Sigmoid colon (tissue), 7 donors: Measurements from ENCODE around the gene GALNS. TPM values are rescaled to one million over a fixed set of nuclear protein-coding genes. Genes with fewer than 3 reads are reported as not detected.

Experiments used
- DNase-seq: peaks from one replicate; pipeline ENCODE4 v3.0.0-alpha.2; 2019
- H3K27ac ChIP-seq, 4 donors: fragments of 200-600 bp; sonication (generic); one replicate each; pipeline ENCODE4 v1.5.1; 2016 to 2019; ENCODE audit warnings: mild to moderate bottlenecking in 1 of 4
- H3K27me3 ChIP-seq, 3 donors: fragments of 200-600 bp; sonication (generic); one replicate each; pipeline ENCODE4 v1.5.1; 2019; ENCODE audit warnings: mild to moderate bottlenecking in 1 of 3
- H3K36me3 ChIP-seq, 4 donors: fragments of 200-600 bp; sonication (generic); one replicate each; pipeline ENCODE4 v1.5.1; 2016 to 2019
- H3K4me1 ChIP-seq, 4 donors: fragments of 200-600 bp; sonication (generic); one replicate each; pipeline ENCODE4 v1.5.1; 2017 to 2019
- H3K4me3 ChIP-seq, 4 donors: fragments of 200-600 bp; sonication (generic); one replicate each; pipeline ENCODE4 v1.5.1; 2017 to 2019; ENCODE audit warnings: mild to moderate bottlenecking in 2 of 4, moderate library complexity in 1 of 4
- H3K9me3 ChIP-seq, 4 donors: fragments of 200-600 bp in 3 of 4; sonication (generic) in 3 of 4; one replicate each; pipeline versions ENCODE4 v1.5.1 to v1.6.1; 2013 to 2019
- CTCF ChIP-seq, 4 experiments: fragments of 450-650 bp in 3 of 4; fragments of 200-600 bp in 1 of 4; IDR thresholded peaks; one replicate each; pipeline ENCODE4 v1.5.1; 2016 to 2019; ENCODE audit warnings: antibody characterized with exemption in 4 of 4, mild to moderate bottlenecking in 3 of 4, moderate library complexity in 2 of 4
- EP300 ChIP-seq, 4 donors: sonication (generic); formaldehyde crosslinking; IDR thresholded peaks; one replicate each; pipeline ENCODE4 v1.6.1; 2017; ENCODE audit warnings: antibody characterized with exemption in 4 of 4
- POLR2A ChIP-seq, 2 donors: fragments of 450-650 bp; IDR thresholded peaks; one replicate each; pipeline ENCODE4 v1.6.1; 2016; ENCODE audit warnings: antibody characterized with exemption in 2 of 2, mild to moderate bottlenecking in 2 of 2, moderate library complexity in 2 of 2
- POLR2AphosphoS5 ChIP-seq, 4 donors: sonication (generic); formaldehyde crosslinking; IDR thresholded peaks; one replicate each; pipeline ENCODE4 v1.6.1; 2017; ENCODE audit warnings: antibody characterized with exemption in 4 of 4
- WGBS, 2 donors: extraction: QIAGEN DNeasy Blood & Tissue Kit; methylation state at CpG; one replicate each; pipeline ENCODE4 v1.1.7; 2013; 5-methylcytosine and 5-hydroxymethylcytosine counted together
- intact Hi-C: fragments of 100-400 bp; cut with DNase I; formaldehyde crosslinking; loops from one replicate; pipeline ENCODE4 v1.15.1; 2023
- polyA plus RNA-seq, 3 donors: library from polyadenylated mRNA; stranded (reverse); fragments of 200-250 nt; gene quantifications; one replicate each; pipeline ENCODE4 v1.2.3, GENCODE V29; 2013
- total RNA-seq, 4 donors: library from RNA; depleted of rRNA; stranded (reverse); fragments of >200 nt; gene quantifications; one replicate each; pipeline ENCODE4 v1.1.0, GENCODE V29; 2016
- donor health status: healthy with polysubstance abuse.
- donor health status: Bipolar disorder and iron deficiency.
- donor health status: healthy.

Gene GALNS
- total and polyA plus RNA-seq, 7 donors, result 6.2 to 50.4 (median 11.1) TPM

GRCh38 chr16:88805340-88805715 lies 51.4 kb downstream of the GALNS start:
- Histone ChIP-seq H3K9me3 (no peaks in the 10 kb centered on the region), H3K4me1 (peaks cover 0 to 39% (median 19%) of the 10 kb centered on the region in 4 donors), H3K27me3 (peaks cover 0 to 9% (median 0%) of the 10 kb centered on the region in 3 donors), H3K36me3 (peaks cover 0 to 21% (median 5%) of the 10 kb centered on the region in 4 donors), H3K27ac (no peak overlapping the region), H3K4me3 (no peak overlapping the region)
- TF ChIP-seq EP300 (IDR thresholded peaks at IDR 0.05) (no peak), CTCF (IDR thresholded peaks at IDR 0.05) (no peak), POLR2AphosphoS5 (IDR thresholded peaks at IDR 0.05) (no peak), POLR2A (IDR thresholded peaks at IDR 0.05) (no peak)
- no peak for DNase-seq
- WGBS, 2 donors, result 83 to 87% methylated on average over 22 of the region's 22 CpGs
- intact Hi-C loops, result no loop called here

- Histone ChIP-seq H3K4me3 (no peak overlapping the region), H3K27me3 (peaks cover 0 to 9% (median 0%) of the 10 kb centered on the region in 3 donors), H3K9me3 (no peaks in the 10 kb centered on the region), H3K36me3 (peaks cover 0 to 18% (median 4%) of the 10 kb centered on the region in 4 donors), H3K27ac (no peak overlapping the region), H3K4me1 (peaks cover 0 to 33% (median 14%) of the 10 kb centered on the region in 4 donors)
- no peak for DNase-seq
- TF ChIP-seq POLR2AphosphoS5 (IDR thresholded peaks at IDR 0.05) (no peak), POLR2A (IDR thresholded peaks at IDR 0.05) (no peak), EP300 (IDR thresholded peaks at IDR 0.05) (no peak), CTCF (IDR thresholded peaks at IDR 0.05) (no peak)
- intact Hi-C loops, result no loop called here
- 22 to 36% methylated on average over 39 of the region's 39 CpGs for WGBS, 2 donors
Observed at GRCh38 chr16:88804552-88805339, 52.0 kb downstream of the GALNS start.

GRCh38 chr16:88804173-88804551 lies 52.6 kb downstream of the GALNS start:
- Histone ChIP-seq H3K9me3 (no peaks in the 10 kb centered on the region), H3K27me3 (peaks cover 0 to 9% (median 0%) of the 10 kb centered on the region in 3 donors), H3K4me1 (peaks cover 0 to 29% (median 14%) of the 10 kb centered on the region in 4 donors), H3K4me3 (peak overlapping the region in 3 of 4 donors; percentile 61 to 68 (median 63)), H3K36me3 (peaks cover 0 to 12% (median under 1%) of the 10 kb centered on the region in 4 donors), H3K27ac (no peak overlapping the region)
- TF ChIP-seq POLR2AphosphoS5 (IDR thresholded peaks at IDR 0.05) (no peak), POLR2A (IDR thresholded peaks at IDR 0.05) (no peak), CTCF (IDR thresholded peaks at IDR 0.05) (no peak), EP300 (IDR thresholded peaks at IDR 0.05) (no peak)
- intact Hi-C loops, result no loop called here
- no peak for DNase-seq
- WGBS, 2 donors, result 1% methylated on average over 16 of the region's 16 CpGs

- intact Hi-C loops, result no loop called here
Observed at GRCh38 chr16:88803264-88803987, 53.3 kb downstream of the GALNS start, which contains the start of gene CDT1. CDT1 (plus strand) TSS chr16:88803789; CDS start chr16:88803832, 43 bp downstream.

More at GRCh38 chr16:88803264-88803987, 53.3 kb downstream of the GALNS start, which contains the start of gene CDT1:
- H3K4me1 ChIP-seq, result peaks cover 0 to 29% (median 14%) of the 10 kb centered on the region in 4 donors
- peak; percentile 91 for DNase-seq
- no peaks in the 10 kb centered on the region for H3K9me3 ChIP-seq
- peak within 1 kb of the TSS; percentile 51 to 68 (median 62) for H3K4me3 ChIP-seq
- H3K27ac ChIP-seq, result peak within 1 kb of the TSS; percentile 67 to 81 (median 76)
- peak; percentile 75 to 95 (median 88) for TF ChIP-seq POLR2AphosphoS5 (IDR thresholded peaks at IDR 0.05)
- no peak for TF ChIP-seq EP300 (IDR thresholded peaks at IDR 0.05)
- TF ChIP-seq CTCF (IDR thresholded peaks at IDR 0.05), result no peak
- peak; percentile 41 to 52 for TF ChIP-seq POLR2A (IDR thresholded peaks at IDR 0.05)
- H3K36me3 ChIP-seq, result peaks cover 0 to 4% (median 0%) of the 10 kb centered on the region in 4 donors
- peaks cover 0 to 9% (median 0%) of the 10 kb centered on the region in 3 donors for H3K27me3 ChIP-seq
- 1% methylated on average over 97 to 98 of the region's 98 CpGs for WGBS, 2 donors
